Left cardiac atrium (tissue), 4 donors: Measurements from ENCODE around the gene CHKA. TPM values are rescaled to one million over a fixed set of nuclear protein-coding genes. Genes with fewer than 3 reads are reported as not detected.
A peak's percentile ranks its signal among the peaks of the same experiment; 100 is the strongest.

Experiments used
- ATAC-seq, 2 donors: fragments of 200-7000 bp; cut with Tn5 transposase; one replicate each; pipeline ENCODE4 v1.9.1; 2020; ENCODE audit warnings: mild to moderate bottlenecking in 2 of 2, moderate library complexity in 2 of 2
- DNase-seq: peaks from one replicate; pipeline ENCODE4 v3.0.0-alpha.2; 2020
- intact Hi-C, 2 donors: fragments of 100-400 bp; cut with DNase I; formaldehyde crosslinking; loops; one replicate each; pipeline versions ENCODE4 v1.14.1 to v1.15.1; 2022 to 2023
- total RNA-seq, 2 donors: library from RNA; stranded (reverse); fragmentation: NEBNext Ultra II Directional; extraction: Animal tissue kit (Norgen Biotek cat#: 25700); gene quantifications; one replicate each; pipeline ENCODE4 v1.2.1, GENCODE V29; 2021
- donor health status: DM: no; HTN: yes; CAD: no.
- donor health status: DM: no; HTN: yes; CAD: no; lungs with severe emphysema.
- donor health status: DM: yes; HTN: yes; CAD: no.
- donor health status: Dilated cardiomyopathy.

The CHKA gene
- total RNA-seq, 2 donors from 2014 or later = 7.8 to 11.8 TPM

GRCh38 chr11:68025047-68025446 is 96.1 kb downstream of the CHKA start:
- DNase-seq (no peak), ATAC-seq (no peak)
- intact Hi-C loops = no loop called here

- intact Hi-C loops = no loop called here
- DNase-seq (no peak), ATAC-seq (no peak)
Observed at GRCh38 chr11:68024508-68024907, 96.7 kb downstream of the CHKA start.

GRCh38 chr11:68022531-68022930 is 98.7 kb downstream of the CHKA start:
- ATAC-seq = no peak
- intact Hi-C loops = no loop called here
- no peak for DNase-seq

GRCh38 chr11:68021167-68021787 is 99.9 kb downstream of the CHKA start:
- DNase-seq (no peak), ATAC-seq (peak in 1 of 2 donors; percentile 17)
- intact Hi-C loops = no loop called here

- DNase-seq (no peak), ATAC-seq (peak; percentile 9 to 36)
- intact Hi-C loops = no loop called here
Observed at GRCh38 chr11:68020575-68020974, 100.6 kb downstream of the CHKA start.

GRCh38 chr11:68019486-68019885 is 101.7 kb downstream of the CHKA start:
- no peak for DNase-seq
- intact Hi-C loops = no loop called here
- ATAC-seq = no peak

- intact Hi-C loops = no loop called here
- ATAC-seq (no peak), DNase-seq (no peak)
Observed at GRCh38 chr11:68018730-68019190, 102.4 kb downstream of the CHKA start.

- ATAC-seq = no peak
- DNase-seq = no peak
- intact Hi-C loops = no loop called here
Observed at GRCh38 chr11:68017980-68018729, 103.0 kb downstream of the CHKA start.

GRCh38 chr11:68016904-68017817 is 104.0 kb downstream of the CHKA start:
- intact Hi-C loops = no loop called here
- ATAC-seq (no peak), DNase-seq (no peak)

- DNase-seq (no peak), ATAC-seq (no peak)
- intact Hi-C loops = no loop called here
Observed at GRCh38 chr11:68016161-68016903, 104.9 kb downstream of the CHKA start.

- intact Hi-C loops = no loop called here
- ATAC-seq (no peak), DNase-seq (no peak)
Observed at GRCh38 chr11:68015467-68015866, 105.7 kb downstream of the CHKA start.

- intact Hi-C loops = no loop called here
- ATAC-seq = no peak
Observed at GRCh38 chr11:68014947-68015447, 106.2 kb downstream of the CHKA start.

GRCh38 chr11:68014157-68014946 is 106.8 kb downstream of the CHKA start:
- DNase-seq (no peak), ATAC-seq (peak in 1 of 2 donors; percentile 31)
- intact Hi-C loops = no loop called here

More at GRCh38 chr11:68014947-68015447, 106.2 kb downstream of the CHKA start:
- DNase-seq = no peak

- ATAC-seq = no peak
Observed at GRCh38 chr11:68013611-68014156, 107.5 kb downstream of the CHKA start.

GRCh38 chr11:68012843-68013610 is 108.2 kb downstream of the CHKA start:
- DNase-seq (no peak), ATAC-seq (peak in 1 of 2 donors; percentile 22)
- intact Hi-C loops = no loop called here

More at GRCh38 chr11:68013611-68014156, 107.5 kb downstream of the CHKA start:
- DNase-seq = no peak
- intact Hi-C loops = no loop called here

- intact Hi-C loops = no loop called here
- DNase-seq = no peak
- ATAC-seq = no peak
Observed at GRCh38 chr11:68012044-68012842, 108.9 kb downstream of the CHKA start.
